ENCODE data around the gene CFL1.

CFL1 gene

GRCh38 chr11:65870706-65871681, 13.0 kb upstream of the CFL1 start:
- DNase-seq (ENCODE audit: low read depth in 2 of 2) = no peak

- no peak for DNase-seq (ENCODE audit: low read depth in 2 of 2)
These were observed 12.3 kb upstream of the CFL1 start for GRCh38 chr11:65870307-65870658.

- no peak for DNase-seq (ENCODE audit: low read depth in 2 of 2)
These were observed 11.8 kb upstream of the CFL1 start for GRCh38 chr11:65869643-65870306.

GRCh38 chr11:65868907-65869306, 10.9 kb upstream of the CFL1 start:
- no peak for DNase-seq (ENCODE audit: low read depth in 2 of 2)

GRCh38 chr11:65868076-65868667, 10.2 kb upstream of the CFL1 start:
- DNase-seq (ENCODE audit: low read depth in 2 of 2) = no peak

GRCh38 chr11:65867284-65868071, 9.5 kb upstream of the CFL1 start:
- no peak for DNase-seq (ENCODE audit: low read depth in 2 of 2)

GRCh38 chr11:65866509-65867283, 8.7 kb upstream of the CFL1 start:
- DNase-seq (ENCODE audit: low read depth in 2 of 2) = no peak

GRCh38 chr11:65865550-65866172, 7.7 kb upstream of the CFL1 start:
- no peak for DNase-seq (ENCODE audit: low read depth in 2 of 2)

GRCh38 chr11:65864706-65865471, 6.9 kb upstream of the CFL1 start:
- no peak for DNase-seq (ENCODE audit: low read depth in 2 of 2)

- no peak for DNase-seq (ENCODE audit: low read depth in 2 of 2)
These were observed 6.1 kb upstream of the CFL1 start for GRCh38 chr11:65863889-65864705.

- no peak for DNase-seq (ENCODE audit: low read depth in 2 of 2)
These were observed 5.2 kb upstream of the CFL1 start for GRCh38 chr11:65862941-65863888.

- DNase-seq (ENCODE audit: low read depth in 2 of 2) = no peak
These were observed 4.3 kb upstream of the CFL1 start for GRCh38 chr11:65862191-65862735.

GRCh38 chr11:65861533-65862183, 3.7 kb upstream of the CFL1 start:
- no peak for DNase-seq (ENCODE audit: low read depth in 2 of 2)

- DNase-seq (ENCODE audit: low read depth in 2 of 2) = no peak
These were observed 3.2 kb upstream of the CFL1 start for GRCh38 chr11:65861165-65861505.

- DNase-seq (ENCODE audit: low read depth in 2 of 2) = peak; percentile 90 to 94
These were observed 2.5 kb upstream of the CFL1 start, which contains the start of gene MUS81 for GRCh38 chr11:65860278-65861164. Gene MUS81, plus strand, starts transcription at chr11:65860433. Its CDS starts 321 bp downstream, at chr11:65860754.

- no peak for DNase-seq (ENCODE audit: low read depth in 2 of 2)
These were observed 1.9 kb upstream of the CFL1 start for GRCh38 chr11:65859812-65860277.
